Parathyroid adenoma (tissue), 2 donors: ENCODE results near the gene HNRNPF.
A peak's percentile ranks its signal among the peaks of the same experiment; 100 is the strongest.
"Not testable (repeated sequence)": the region's sequence is repeated elsewhere in the genome, so short reads cannot be mapped to it uniquely, and the experiment has no call there.

Experiments used
- H2AFZ ChIP-seq: fragments of 300-600 bp; sonication (generic); one replicate; pipeline ENCODE4 v1.7.0; 2017; ENCODE audit warnings: antibody characterized with exemption, mild to moderate bottlenecking
- H3K27ac ChIP-seq: fragments of 300-600 bp; sonication (generic); one replicate; pipeline ENCODE4 v1.7.0; 2017
- H3K27me3 ChIP-seq: fragments of 300-600 bp; sonication (generic); one replicate; pipeline ENCODE4 v1.7.0; 2017; ENCODE audit warnings: low read length; ENCODE audit not compliant: control insufficient read depth, insufficient read depth
- H3K36me3 ChIP-seq: fragments of 300-600 bp; sonication (generic); one replicate; pipeline ENCODE4 v1.7.0; 2017; ENCODE audit warnings: low read length; ENCODE audit not compliant: control insufficient read depth, insufficient read depth
- H3K4me1 ChIP-seq: fragments of 300-600 bp; sonication (generic); one replicate; pipeline ENCODE4 v1.7.0; 2017; ENCODE audit warnings: control low read depth
- H3K4me2 ChIP-seq: fragments of 300-600 bp; sonication (generic); one replicate; pipeline ENCODE4 v1.7.0; 2017; ENCODE audit warnings: low read length
- H3K4me3 ChIP-seq: fragments of 300-600 bp; sonication (generic); one replicate; pipeline ENCODE4 v1.7.0; 2017; ENCODE audit warnings: low read depth, low read length
- H3K79me2 ChIP-seq: fragments of 300-600 bp; sonication (generic); one replicate; pipeline ENCODE4 v1.7.0; 2017; ENCODE audit warnings: control low read depth
- H3K9ac ChIP-seq: fragments of 300-600 bp; sonication (generic); one replicate; pipeline ENCODE4 v1.7.0; 2017; ENCODE audit warnings: mild to moderate bottlenecking
- H3K9me3 ChIP-seq: fragments of 300-600 bp; sonication (generic); one replicate; pipeline ENCODE4 v1.7.0; 2017; ENCODE audit warnings: low read length; ENCODE audit not compliant: control insufficient read depth
- TF ChIP-seq, protein P1 (sequence below): fragments of 300-600 bp; sonication (generic); IDR thresholded peaks from one replicate; pipeline ENCODE4 v1.7.0; 2017; ENCODE audit warnings: antibody characterized with exemption, mild to moderate bottlenecking
- donor health status: primary hyperparathyroidism.

HNRNPF gene

GRCh38 chr10:43427166-43427825 is 18.3 kb upstream of the HNRNPF start:
- H3K4me1 ChIP-seq = no peaks in the 10 kb centered on the region
- H3K27me3 ChIP-seq = no peaks in the 10 kb centered on the region
- no peak overlapping the region for H3K4me2 ChIP-seq
- H3K36me3 ChIP-seq = no peaks in the 10 kb centered on the region
- H3K9ac ChIP-seq = no peak overlapping the region
- H3K27ac ChIP-seq = no peak overlapping the region
- H3K4me3 ChIP-seq = no peak overlapping the region
- TF ChIP-seq, protein P1, sequence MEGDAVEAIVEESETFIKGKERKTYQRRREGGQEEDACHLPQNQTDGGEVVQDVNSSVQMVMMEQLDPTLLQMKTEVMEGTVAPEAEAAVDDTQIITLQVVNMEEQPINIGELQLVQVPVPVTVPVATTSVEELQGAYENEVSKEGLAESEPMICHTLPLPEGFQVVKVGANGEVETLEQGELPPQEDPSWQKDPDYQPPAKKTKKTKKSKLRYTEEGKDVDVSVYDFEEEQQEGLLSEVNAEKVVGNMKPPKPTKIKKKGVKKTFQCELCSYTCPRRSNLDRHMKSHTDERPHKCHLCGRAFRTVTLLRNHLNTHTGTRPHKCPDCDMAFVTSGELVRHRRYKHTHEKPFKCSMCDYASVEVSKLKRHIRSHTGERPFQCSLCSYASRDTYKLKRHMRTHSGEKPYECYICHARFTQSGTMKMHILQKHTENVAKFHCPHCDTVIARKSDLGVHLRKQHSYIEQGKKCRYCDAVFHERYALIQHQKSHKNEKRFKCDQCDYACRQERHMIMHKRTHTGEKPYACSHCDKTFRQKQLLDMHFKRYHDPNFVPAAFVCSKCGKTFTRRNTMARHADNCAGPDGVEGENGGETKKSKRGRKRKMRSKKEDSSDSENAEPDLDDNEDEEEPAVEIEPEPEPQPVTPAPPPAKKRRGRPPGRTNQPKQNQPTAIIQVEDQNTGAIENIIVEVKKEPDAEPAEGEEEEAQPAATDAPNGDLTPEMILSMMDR = no peak
- H3K9me3 ChIP-seq = no peaks in the 10 kb centered on the region
- H2AFZ ChIP-seq = no peak overlapping the region
- H3K79me2 ChIP-seq = peaks cover 6% of the 10 kb centered on the region

GRCh38 chr10:43426476-43426875 is 17.5 kb upstream of the HNRNPF start:
- H2AFZ ChIP-seq, H3K4me1 ChIP-seq, H3K9ac ChIP-seq, H3K79me2 ChIP-seq, H3K4me3 ChIP-seq, H3K36me3 ChIP-seq, H3K4me2 ChIP-seq, H3K27me3 ChIP-seq, H3K9me3 ChIP-seq, H3K27ac ChIP-seq: not testable (repeated sequence)

DNA sequence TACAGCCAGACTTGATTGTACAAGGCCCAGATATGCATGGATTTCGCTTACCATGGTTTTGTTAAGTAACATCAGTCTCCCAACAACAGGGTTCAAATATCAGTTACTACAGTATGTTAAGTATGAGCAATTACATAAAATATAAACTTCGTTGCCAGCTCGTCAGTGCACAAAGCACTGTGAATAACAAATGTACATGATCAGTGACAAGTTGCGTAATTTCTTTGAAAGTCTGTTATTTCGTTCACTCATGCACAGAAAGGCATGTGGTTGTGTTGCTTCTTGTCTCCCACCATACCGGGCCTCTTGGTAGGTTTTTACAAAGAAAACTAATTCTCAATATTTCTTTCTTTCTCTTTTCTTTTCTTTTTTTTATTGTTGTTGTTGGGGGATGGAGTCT is 15.4 kb upstream of the HNRNPF start:
- no peak overlapping the region for H2AFZ ChIP-seq
- H3K4me1 ChIP-seq = no peaks in the 10 kb centered on the region
- no peak overlapping the region for H3K9ac ChIP-seq
- no peak overlapping the region for H3K27ac ChIP-seq
- H3K9me3 ChIP-seq = no peaks in the 10 kb centered on the region
- no peaks in the 10 kb centered on the region for H3K36me3 ChIP-seq
- TF ChIP-seq, protein P1 = no peak
- no peak overlapping the region for H3K4me3 ChIP-seq
- peaks cover 6% of the 10 kb centered on the region for H3K79me2 ChIP-seq
- no peak overlapping the region for H3K4me2 ChIP-seq
- no peaks in the 10 kb centered on the region for H3K27me3 ChIP-seq

DNA sequence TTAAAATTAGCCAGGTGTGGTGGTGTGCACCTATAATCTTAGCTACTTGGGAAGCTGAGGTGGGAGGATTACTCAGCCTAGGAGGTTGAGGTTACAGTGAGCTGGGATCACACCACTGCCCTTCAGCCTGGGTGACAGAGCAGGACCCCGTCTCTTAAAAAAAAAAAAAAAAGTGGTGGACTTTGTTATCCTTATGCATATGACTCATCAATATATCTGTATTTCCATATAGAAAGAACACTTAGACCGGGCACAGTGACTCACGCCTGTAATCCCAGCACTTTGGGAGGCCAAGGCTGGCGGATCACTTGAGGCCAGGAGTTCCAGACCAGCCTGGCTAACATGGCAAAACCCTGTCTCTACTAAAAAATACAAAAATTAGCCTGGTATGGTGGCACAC is 13.0 kb upstream of the HNRNPF start:
- H3K4me1 ChIP-seq, H3K9ac ChIP-seq, H3K27me3 ChIP-seq, H2AFZ ChIP-seq, H3K4me2 ChIP-seq, H3K4me3 ChIP-seq, H3K36me3 ChIP-seq, H3K27ac ChIP-seq, H3K79me2 ChIP-seq, H3K9me3 ChIP-seq: not testable (repeated sequence)

DNA sequence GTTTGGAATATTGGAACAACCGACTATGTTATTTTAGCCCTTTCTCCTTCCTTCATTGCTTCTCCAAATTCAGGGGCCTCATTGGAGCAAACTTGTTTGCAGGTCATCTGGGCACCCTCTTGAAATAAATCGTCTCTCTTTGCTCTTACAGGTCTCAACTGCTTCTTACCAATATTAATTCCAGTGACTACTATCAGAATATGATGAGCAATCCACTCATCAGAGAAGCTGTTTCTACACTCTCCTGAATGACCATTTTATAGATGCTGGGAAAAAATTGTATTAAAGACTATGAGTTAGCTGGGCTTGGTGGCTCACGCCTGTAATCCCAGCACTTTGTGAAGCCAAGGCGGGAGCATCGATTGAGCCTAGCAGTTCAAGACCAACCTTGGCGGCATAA is 12.5 kb upstream of the HNRNPF start:
- H3K4me3 ChIP-seq = no peak overlapping the region
- TF ChIP-seq, protein P1 = no peak

DNA sequence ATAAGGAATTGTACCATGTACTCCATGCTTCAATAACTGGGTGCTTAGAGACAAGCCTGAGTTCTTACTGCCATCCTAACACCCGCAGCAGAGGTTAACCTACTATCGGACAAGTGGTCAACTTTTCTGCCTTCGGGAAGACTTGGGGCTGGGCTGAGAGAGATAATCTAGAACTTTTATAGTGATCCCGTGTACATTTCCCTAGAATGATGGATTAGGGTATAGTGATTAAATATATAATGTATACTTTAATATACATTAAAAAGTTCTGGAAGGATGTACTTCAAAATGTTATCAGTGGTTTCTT is 12.2 kb upstream of the HNRNPF start:
- Histone ChIP-seq H3K9me3 (no peaks in the 10 kb centered on the region), H2AFZ (peak overlapping the region; percentile 100), H3K9ac (no peak overlapping the region), H3K36me3 (no peaks in the 10 kb centered on the region), H3K27ac (peak overlapping the region; percentile 99), H3K79me2 (peaks cover 4% of the 10 kb centered on the region), H3K27me3 (no peaks in the 10 kb centered on the region), H3K4me3 (peak overlapping the region; percentile 69), H3K4me2 (peak overlapping the region; percentile 96), H3K4me1 (no peaks in the 10 kb centered on the region)
- TF ChIP-seq, protein P1 = no peak

More for the DNA sequence above, 12.5 kb upstream of the HNRNPF start:
- H3K9me3 ChIP-seq = no peaks in the 10 kb centered on the region
- H3K79me2 ChIP-seq = peaks cover 6% of the 10 kb centered on the region
- H3K4me1 ChIP-seq = no peaks in the 10 kb centered on the region
- H3K9ac ChIP-seq = no peak overlapping the region
- H3K27ac ChIP-seq = peak overlapping the region; percentile 99
- no peaks in the 10 kb centered on the region for H3K36me3 ChIP-seq
- H3K4me2 ChIP-seq = no peak overlapping the region
- no peaks in the 10 kb centered on the region for H3K27me3 ChIP-seq
- peak overlapping the region; percentile 100 for H2AFZ ChIP-seq
